GM18511 (cell line): ENCODE results near the gene NDUFS7.
A peak's percentile ranks its signal among the peaks of the same experiment; 100 is the strongest.

Experiments
- ATAC-seq: cut with Tn5 transposase; IDR thresholded peaks from one replicate; pipeline ENCODE4 v1.9.1; 2021; ENCODE audit warnings: mild to moderate bottlenecking, moderate library complexity; ENCODE audit not compliant: unreplicated experiment

The NDUFS7 gene

DNA sequence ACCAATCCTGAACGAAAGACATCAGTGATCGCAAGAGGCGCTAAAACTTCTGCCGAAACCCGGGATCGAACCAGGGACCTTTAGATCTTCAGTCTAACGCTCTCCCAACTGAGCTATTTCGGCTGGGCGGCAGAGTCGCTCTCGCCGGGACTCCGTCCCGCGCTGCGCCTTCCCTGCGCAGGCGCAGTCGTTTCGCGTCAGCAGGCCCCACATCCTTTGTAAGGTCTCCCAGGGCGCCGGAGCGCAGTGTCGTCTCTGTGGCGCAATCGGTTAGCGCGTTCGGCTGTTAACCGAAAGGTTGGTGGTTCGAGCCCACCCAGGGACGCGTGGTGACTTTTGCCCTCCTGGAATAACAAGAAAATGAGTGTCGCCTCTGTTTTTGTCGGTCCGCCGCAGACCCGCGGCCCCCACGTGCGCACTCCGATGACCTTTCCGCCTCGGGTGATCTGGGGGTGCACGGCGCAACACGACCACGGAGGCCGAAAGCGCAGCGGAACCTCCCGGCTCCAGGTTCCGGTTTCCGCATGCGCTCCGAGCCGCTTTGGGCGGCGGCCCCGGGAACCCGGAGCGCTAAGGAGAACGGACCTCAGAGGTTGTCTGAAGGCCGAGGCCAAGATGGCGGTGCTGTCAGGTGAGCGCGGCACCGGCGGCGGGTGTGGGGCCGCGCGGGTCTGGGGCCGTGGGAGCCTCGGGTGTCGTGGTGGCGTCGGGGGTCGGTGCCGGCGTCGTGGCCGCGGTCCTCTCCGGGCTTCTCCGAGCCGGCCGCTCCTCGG, at the start of gene NDUFS7:
NDUFS7 (plus strand) TSS at position 596 of the 773 bp plus-strand sequence; CDS start at position 616, 20 bp downstream.
- ATAC-seq = peak; percentile 77

- no peak for ATAC-seq
These were observed 47.5 kb upstream of the NDUFS7 start for GRCh38 chr19:1336079-1336684.

DNA sequence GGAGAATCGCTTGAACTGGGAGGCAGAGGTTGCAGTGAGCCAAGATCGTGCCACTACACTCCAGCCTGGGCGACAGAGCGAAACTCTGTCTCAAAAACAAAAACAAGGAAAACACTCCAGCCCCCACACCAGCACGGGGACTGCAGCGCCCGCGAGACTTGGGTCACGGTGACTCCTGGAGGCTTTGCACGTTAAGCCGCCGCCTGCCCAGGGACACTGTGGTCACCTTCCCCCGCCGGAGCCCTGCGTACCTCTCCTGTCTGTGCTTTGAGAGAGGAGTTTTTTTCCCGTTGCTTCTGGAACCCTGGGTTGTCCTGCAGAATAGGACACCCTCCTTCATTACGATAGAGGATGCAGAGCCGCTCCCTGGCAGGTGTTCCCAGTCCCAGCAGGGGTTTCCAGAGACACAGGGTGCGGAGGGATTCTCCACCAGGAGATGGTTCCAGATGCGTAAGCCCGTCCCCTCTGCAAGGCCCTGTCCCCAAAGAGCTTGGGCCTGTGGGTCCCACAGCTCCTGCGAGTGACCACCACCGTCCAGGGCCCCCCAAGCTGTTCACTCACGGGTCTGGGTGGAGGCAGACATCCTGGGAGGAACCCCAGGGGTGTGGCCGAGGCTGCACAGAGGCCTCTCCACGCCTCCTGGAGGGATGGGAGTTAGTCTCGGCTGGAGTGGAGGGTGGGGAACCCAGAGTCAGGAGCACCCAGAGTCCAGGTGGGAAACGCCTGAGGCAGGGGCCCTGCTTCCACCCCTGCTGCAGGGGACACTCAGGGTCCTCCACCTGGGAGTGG, 42.8 kb upstream of the NDUFS7 start:
- no peak for ATAC-seq

DNA sequence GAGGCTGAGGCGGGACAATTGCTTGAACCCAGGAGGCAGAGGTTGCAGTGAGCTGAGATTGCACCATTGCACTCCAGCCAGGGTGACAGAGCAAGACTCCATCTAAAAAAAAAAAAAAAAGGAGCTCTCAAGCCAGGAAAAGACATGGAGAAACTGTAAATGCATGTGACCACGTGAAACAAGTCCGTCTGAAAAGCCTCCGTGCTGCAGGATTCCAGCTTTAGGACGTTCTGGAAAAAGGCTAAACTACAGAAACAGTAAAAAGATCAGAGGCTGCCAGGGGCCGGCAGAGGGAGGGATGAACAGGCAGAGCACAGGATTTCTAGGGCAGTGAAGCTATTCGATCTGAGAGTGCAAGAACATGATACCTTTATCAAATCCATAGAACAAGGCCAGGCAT, 40.7 kb upstream of the NDUFS7 start:
- ATAC-seq = no peak

- no peak for ATAC-seq
These were observed 34.5 kb upstream of the NDUFS7 start for GRCh38 chr19:1349211-1349610.

GRCh38 chr19:1350867-1351266, 32.8 kb upstream of the NDUFS7 start:
- ATAC-seq = no peak

GRCh38 chr19:1351381-1351851, 32.3 kb upstream of the NDUFS7 start:
- no peak for ATAC-seq

GRCh38 chr19:1353144-1353543, 30.6 kb upstream of the NDUFS7 start:
- no peak for ATAC-seq

GRCh38 chr19:1354970-1355567, 28.6 kb upstream of the NDUFS7 start:
- ATAC-seq = no peak

- no peak for ATAC-seq
These were observed 27.9 kb upstream of the NDUFS7 start for GRCh38 chr19:1355568-1356507.

GRCh38 chr19:1356508-1356865, 27.2 kb upstream of the NDUFS7 start:
- no peak for ATAC-seq

- no peak for ATAC-seq
These were observed 26.1 kb upstream of the NDUFS7 start for GRCh38 chr19:1357531-1358109.

GRCh38 chr19:1360126-1360817, 23.4 kb upstream of the NDUFS7 start:
- no peak for ATAC-seq

DNA sequence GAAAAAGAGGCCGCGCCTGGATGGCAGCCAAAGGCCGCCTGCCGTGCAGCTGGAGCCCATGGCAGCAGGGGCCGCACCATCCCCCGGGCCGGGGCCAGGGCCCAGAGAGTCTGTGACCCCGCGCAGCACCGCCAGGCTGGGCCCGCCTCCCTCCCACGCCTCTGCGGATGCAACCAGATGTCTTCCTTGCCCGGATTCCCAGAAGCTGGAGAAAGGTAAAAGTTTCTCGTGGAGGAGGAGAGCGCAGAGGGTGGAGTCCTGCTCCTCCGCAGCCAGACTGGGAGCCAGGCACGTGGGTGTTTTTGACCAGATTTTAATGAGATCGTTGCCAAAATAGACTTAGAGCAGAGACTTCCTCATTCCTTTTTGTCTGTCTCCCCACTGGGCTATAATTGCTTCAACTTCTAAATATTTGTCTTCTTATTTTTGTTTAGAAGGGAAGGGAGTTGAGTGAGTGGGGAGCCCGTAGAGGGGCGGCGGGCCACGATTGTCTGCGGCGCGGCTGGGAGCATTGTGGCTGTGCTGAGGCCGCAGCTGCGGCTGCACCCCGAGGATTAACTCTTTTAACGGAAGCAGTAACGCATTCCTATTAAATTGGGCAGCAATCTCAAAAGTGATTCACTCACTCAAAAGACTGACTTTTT, 22.8 kb upstream of the NDUFS7 start:
- ATAC-seq = no peak

GRCh38 chr19:1361601-1362386, 21.9 kb upstream of the NDUFS7 start:
- ATAC-seq = no peak

DNA sequence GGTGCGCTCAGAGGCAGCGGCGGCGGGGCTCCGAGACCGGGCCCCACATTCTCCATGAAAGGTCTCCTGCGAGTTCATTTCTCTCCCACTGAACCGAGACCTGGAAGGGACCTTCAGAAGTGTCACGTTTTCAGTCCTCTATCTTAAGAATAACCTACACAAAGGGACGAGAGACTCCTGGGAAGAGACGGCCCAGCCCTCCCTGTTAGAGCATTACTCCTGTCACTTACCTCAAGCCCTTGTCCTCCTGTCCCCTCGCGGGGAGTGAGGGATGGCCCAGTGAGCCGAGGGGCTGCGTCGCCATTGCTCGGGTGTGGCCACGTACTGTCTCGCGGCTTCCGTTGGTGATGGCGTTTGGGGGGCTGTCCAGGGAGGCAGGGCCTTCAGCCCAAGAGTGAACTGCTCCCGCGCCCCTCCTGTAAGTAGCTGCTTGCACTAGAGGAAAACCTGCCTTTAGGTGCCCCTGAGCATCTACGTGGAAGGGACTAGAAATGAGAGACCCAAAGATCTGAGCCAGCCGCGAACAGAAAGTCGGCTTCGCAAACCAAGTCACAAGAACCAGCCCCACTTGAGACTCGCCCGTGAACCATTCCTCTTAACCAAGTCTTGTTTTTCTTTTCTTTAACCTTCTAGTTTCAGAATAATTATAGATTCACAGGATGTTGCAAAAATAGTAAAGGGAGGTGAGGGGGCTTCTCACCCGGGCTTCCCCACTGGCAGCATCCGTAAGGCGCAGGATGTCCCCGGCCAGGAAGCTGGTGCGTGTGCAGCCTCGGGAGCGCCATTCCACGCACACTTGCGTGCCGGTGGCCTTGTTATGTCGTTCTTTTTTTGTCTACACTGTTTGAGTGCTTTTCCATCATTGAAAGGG, 21.1 kb upstream of the NDUFS7 start:
- no peak for ATAC-seq

DNA sequence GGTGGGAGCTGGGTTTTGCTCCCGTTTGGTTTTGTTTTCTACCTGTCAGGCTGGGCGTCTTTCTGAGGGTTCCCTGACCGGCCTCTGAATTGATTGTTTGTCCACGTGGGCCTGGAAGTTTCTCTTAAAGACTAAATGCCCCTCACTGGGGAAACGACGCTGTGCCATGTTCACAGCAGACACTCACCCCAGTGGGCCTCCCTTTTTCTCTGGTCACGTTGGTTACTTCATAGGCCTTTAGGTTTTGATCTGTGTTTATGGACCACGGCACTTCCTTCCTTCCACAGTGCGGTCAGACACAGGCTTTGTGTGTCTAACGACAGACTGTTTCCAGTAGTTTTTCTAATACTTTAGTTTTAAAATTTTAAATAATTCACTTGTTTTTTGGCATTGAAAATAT, 20.1 kb upstream of the NDUFS7 start:
- ATAC-seq = no peak
